K562 (cell line): ENCODE results near the gene LRRC74B. TPM values are rescaled to one million over a fixed set of nuclear protein-coding genes. Genes with fewer than 3 reads are reported as not detected.
A peak's percentile ranks its signal among the peaks of the same experiment; 100 is the strongest.

ENCODE experiments used
- ATF4 ChIP-seq: fragments of 450-650 bp; formaldehyde crosslinking; IDR thresholded peaks from 2 replicates; pipeline ENCODE4 v1.4.0; 2022; ENCODE audit warnings: mild to moderate bottlenecking, moderate library complexity
- CBFB ChIP-seq: sonication (generic); formaldehyde crosslinking; IDR thresholded peaks from 2 replicates; pipeline ENCODE4 v1.4.0; 2020; ENCODE audit warnings: mild to moderate bottlenecking, missing genetic modification reagents
- E2F4 ChIP-seq: sonication (generic); formaldehyde crosslinking; IDR thresholded peaks from 2 replicates; pipeline ENCODE4 v1.8.0; 2022; ENCODE audit warnings: mild to moderate bottlenecking, low read depth, missing genetic modification reagents
- EP400 ChIP-seq: fragments of 450-650 bp; IDR thresholded peaks from 2 replicates; pipeline ENCODE4 v1.6.1; 2017; ENCODE audit warnings: antibody characterized with exemption, mild to moderate bottlenecking, moderate library complexity
- GABPB2 ChIP-seq: fragments of 250-450 bp; sonication (Bioruptor Pico); conservative IDR thresholded peaks from 2 replicates; pipeline ENCODE4 v1.5.1; 2021; ENCODE audit warnings: mild to moderate bottlenecking
- HES1 ChIP-seq: fragments of 450-650 bp; IDR thresholded peaks from 2 replicates; pipeline ENCODE4 v1.6.1; 2016; ENCODE audit warnings: low read depth, mild to moderate bottlenecking, moderate library complexity
- HLTF ChIP-seq: fragments of 450-650 bp; IDR thresholded peaks from 2 replicates; pipeline ENCODE4 v1.6.1; 2016
- MTF1 ChIP-seq: fragments of 250-450 bp; sonication (Bioruptor Pico); IDR thresholded peaks from 2 replicates; pipeline ENCODE4 v1.9.0; 2021; ENCODE audit warnings: moderate library complexity, mild to moderate bottlenecking, inconsistent platforms, borderline replicate concordance
- RUNX1 ChIP-seq: sonication (generic); IDR thresholded peaks from 2 replicates; pipeline ENCODE4 v1.6.1; 2016; ENCODE audit warnings: antibody characterized with exemption, low read depth
- TCF3 ChIP-seq: sonication (generic); formaldehyde crosslinking; IDR thresholded peaks from 2 replicates; pipeline ENCODE4 v1.4.0; 2020; ENCODE audit warnings: mild to moderate bottlenecking, missing genetic modification reagents
- TEAD4 ChIP-seq, 2 experiments: sonication (generic) in 1 of 2; formaldehyde crosslinking in 1 of 2; IDR thresholded peaks; 2 replicates each; pipeline versions ENCODE4 v1.6.1 to v1.8.0; 2012 to 2022; ENCODE audit warnings: borderline replicate concordance in 1 of 2, inconsistent platforms in 1 of 2, low read length in 1 of 2, mild to moderate bottlenecking in 1 of 2, missing genetic modification reagents in 1 of 2
- TFAP4 ChIP-seq: sonication (generic); formaldehyde crosslinking; IDR thresholded peaks from 2 replicates; pipeline ENCODE4 v1.8.0; 2022; ENCODE audit warnings: missing genetic modification reagents, mild to moderate bottlenecking, moderate library complexity, borderline replicate concordance
- ZBTB11 ChIP-seq, 3 experiments: fragments of 200-800 bp in 1 of 3; fragments of 250-450 bp in 1 of 3; fragments of 450-650 bp in 1 of 3; sonication (Bioruptor Pico) in 1 of 3; sonication (Bioruptor generic) in 1 of 3; formaldehyde crosslinking in 1 of 3; IDR thresholded peaks; 2 replicates each; pipeline versions ENCODE4 v1.6.1 to v1.8.0; 2016 to 2022; ENCODE audit warnings: mild to moderate bottlenecking in 2 of 3, missing genetic modification characterization in 2 of 3, missing compliant biosample characterization in 1 of 3, moderate library complexity in 1 of 3
- ZBTB9 ChIP-seq: fragments of 450-650 bp; formaldehyde crosslinking; IDR thresholded peaks from 2 replicates; pipeline ENCODE4 v1.4.0; 2020; ENCODE audit warnings: mild to moderate bottlenecking, moderate library complexity
- ZNF124 ChIP-seq: sonication (generic); formaldehyde crosslinking; IDR thresholded peaks from 2 replicates; pipeline ENCODE4 v1.8.1; 2022; ENCODE audit warnings: missing genetic modification reagents
- ZNF253 ChIP-seq: fragments of 250-450 bp; sonication (Bioruptor Pico); conservative IDR thresholded peaks from 2 replicates; pipeline ENCODE4 v1.6.1; 2021; ENCODE audit warnings: mild to moderate bottlenecking
- ZNF311 ChIP-seq: fragments of 250-450 bp; sonication (Bioruptor Pico); IDR thresholded peaks from 2 replicates; pipeline ENCODE4 v1.4.0; 2020; ENCODE audit warnings: mild to moderate bottlenecking, moderate library complexity
- ZNF41 ChIP-seq: fragments of 250-450 bp; sonication (Bioruptor Pico); conservative IDR thresholded peaks from 2 replicates; pipeline ENCODE4 v1.4.0; 2020; ENCODE audit warnings: mild to moderate bottlenecking
- ZNF77 ChIP-seq: fragments of 250-450 bp; sonication (Bioruptor Pico); IDR thresholded peaks from 2 replicates; pipeline ENCODE4 v1.5.0; 2020
- polyA plus RNA-seq, 8 experiments: library from polyadenylated mRNA; depleted of rRNA in 4 of 8; stranded (reverse) in 5 of 8; unstranded in 3 of 8; fragments of >200 nt; fragmentation: Nextera tagmentation in 2 of 8; fragmentation: Illumina TruSeq in 1 of 8; extraction: Ambion mirVana in 2 of 8; extraction: Trizol in 1 of 8; gene quantifications; 2 replicates each; pipeline versions ENCODE4 v1.2.1 to v1.2.3, GENCODE V29; 2011 to 2014; ENCODE audit warnings: inconsistent platforms in 1 of 8, missing spikeins in 1 of 8
- total RNA-seq, 7 experiments: library from RNA; depleted of rRNA in 6 of 7; stranded (reverse); fragments of >200 nt in 6 of 7; fragmentation: Illumina TruSeq in 2 of 7; extraction: Trizol in 2 of 7; gene quantifications; 2 replicates each; pipeline versions ENCODE4 v1.2.1 to v1.2.3, GENCODE V29; 2011 to 2021; ENCODE audit warnings: low replicate concordance in 1 of 7

LRRC74B gene
- total and polyA plus RNA-seq, 9 of the 15 experiments (the other 6 are each of a cell fraction or from before 2014, with no cell fraction given): not detected

GRCh38 chr22:21001601-21002325 is 44.0 kb upstream of the LRRC74B start, which contains the start of gene THAP7 (continued):
- TF ChIP-seq TFAP4 (CRISPR knock-in tag): no peak
- TF ChIP-seq RUNX1: no peak
- TF ChIP-seq TEAD4 (IDR thresholded peaks at IDR 0.05; ENCODE audit: low read length): no peak
- no peak for TF ChIP-seq TEAD4 (CRISPR knock-in tag; IDR thresholded peaks at IDR 0.05; ENCODE audit: borderline replicate concordance)
- peak; percentile 53; the same call in 1 of the 2 replicates for TF ChIP-seq ZNF311
- TF ChIP-seq GABPB2 (CRISPR knock-in tag): peak; percentile 61; the same call in 1 of the 2 replicates
- no peak for TF ChIP-seq CBFB (CRISPR knock-in tag)
- no peak for TF ChIP-seq ZNF253 (CRISPR knock-in tag)
- TF ChIP-seq ZNF124 (CRISPR knock-in tag): no peak
- TF ChIP-seq MTF1 (CRISPR knock-in tag): peak; percentile 94
- TF ChIP-seq ZNF77 (CRISPR knock-in tag): no peak
- peak; percentile 72 for TF ChIP-seq ATF4 (CRISPR knock-in tag)
- TF ChIP-seq ZBTB11 (CRISPR knock-in tag; IDR thresholded peaks at IDR 0.05): peak in 1 of 3 experiments; percentile 61; a peak in 2 of 6 replicates
- TF ChIP-seq HES1: no peak
- TF ChIP-seq EP400: no peak
- no peak for TF ChIP-seq HLTF
- TF ChIP-seq ZBTB9 (CRISPR knock-in tag): peak; percentile 95
- no peak for TF ChIP-seq E2F4
- TF ChIP-seq ZNF41 (CRISPR knock-in tag): peak; percentile 82; the same call in 1 of the 2 replicates
- TF ChIP-seq TCF3 (CRISPR knock-in tag): no peak
